ENCODE results near the gene MAPK6.

MAPK6 gene

GRCh38 chr15:52106641-52107040 is 87.6 kb downstream of the MAPK6 start:
- no peak for DNase-seq

GRCh38 chr15:52107238-52107637 is 88.2 kb downstream of the MAPK6 start:
- no peak for DNase-seq

- no peak for DNase-seq
These were observed 90.8 kb downstream of the MAPK6 start for GRCh38 chr15:52109559-52110451.

GRCh38 chr15:52111517-52112202 is 92.6 kb downstream of the MAPK6 start:
- DNase-seq, result no peak

- no peak for DNase-seq
These were observed 93.3 kb downstream of the MAPK6 start for GRCh38 chr15:52112203-52112750.

- DNase-seq, result no peak
These were observed 94.2 kb downstream of the MAPK6 start for GRCh38 chr15:52113235-52113634.

- DNase-seq, result no peak
These were observed 94.7 kb downstream of the MAPK6 start for GRCh38 chr15:52113708-52114107.

GRCh38 chr15:52114261-52115055 is 95.4 kb downstream of the MAPK6 start:
- no peak for DNase-seq

GRCh38 chr15:52115598-52116427 is 96.8 kb downstream of the MAPK6 start:
- DNase-seq, result no peak

Data from bone marrow (tissue), 2 donors.